OCI-LY1 (cell line): ENCODE measurements around the gene TSPAN19.

Source experiments
- H2AFZ ChIP-seq: fragments of 200-600 bp; sonication (generic), shearing (Covaris generic); 2 replicates; pipeline ENCODE4 v1.6.0; 2014; ENCODE audit warnings: antibody characterized with exemption, mild to moderate bottlenecking, low read length
- H3F3A ChIP-seq: fragments of 200-600 bp; sonication (generic), shearing (Covaris generic); 2 replicates; pipeline ENCODE4 v1.6.0; 2014; ENCODE audit warnings: mild to moderate bottlenecking, antibody characterized with exemption, low read length, moderate library complexity; ENCODE audit not compliant: insufficient read depth
- H3K27ac ChIP-seq: fragments of 200-600 bp; sonication (generic); 2 replicates; pipeline ENCODE4 v1.5.1; 2014; ENCODE audit warnings: low read length, mixed run types, mild to moderate bottlenecking, low read depth; ENCODE audit not compliant: poor library complexity, severe bottlenecking
- H3K27me3 ChIP-seq: fragments of 200-600 bp; sonication (generic); 2 replicates; pipeline ENCODE4 v1.6.0; 2014; ENCODE audit warnings: antibody characterized with exemption, mild to moderate bottlenecking, low read length, moderate library complexity; ENCODE audit not compliant: insufficient read depth
- H3K36me3 ChIP-seq: fragments of 200-600 bp; sonication (generic); 2 replicates; pipeline ENCODE4 v1.6.1; 2014; ENCODE audit warnings: mild to moderate bottlenecking, antibody characterized with exemption, low read length, moderate library complexity, mixed read lengths; ENCODE audit not compliant: insufficient read depth
- H3K4me1 ChIP-seq: fragments of 200-600 bp; sonication (generic); 2 replicates; pipeline ENCODE4 v1.5.1; 2014; ENCODE audit warnings: mild to moderate bottlenecking, low read length, moderate library complexity; ENCODE audit not compliant: insufficient read depth, severe bottlenecking
- H3K4me2 ChIP-seq: fragments of 200-600 bp; sonication (generic), shearing (Covaris generic); 2 replicates; pipeline ENCODE4 v1.6.1; 2014; ENCODE audit warnings: low read length
- H3K4me3 ChIP-seq: fragments of 200-600 bp; sonication (generic); 2 replicates; pipeline ENCODE4 v1.5.1; 2014; ENCODE audit warnings: low read length, low read depth, mild to moderate bottlenecking, mixed read lengths; ENCODE audit not compliant: poor library complexity, severe bottlenecking
- H3K79me2 ChIP-seq: fragments of 200-600 bp; shearing (Covaris generic); 2 replicates; pipeline ENCODE4 v1.6.1; 2016; ENCODE audit warnings: mixed run types, low read length, mixed read lengths; ENCODE audit not compliant: insufficient read depth
- H3K9ac ChIP-seq: fragments of 200-600 bp; sonication (generic), shearing (Covaris generic); 2 replicates; pipeline ENCODE4 v1.6.1; 2014; ENCODE audit warnings: mild to moderate bottlenecking, low read length, mixed read lengths
- H3K9me2 ChIP-seq: fragments of 200-600 bp; sonication (generic), shearing (Covaris generic); 2 replicates; pipeline ENCODE4 v1.6.1; 2014; ENCODE audit warnings: low read depth, mild to moderate bottlenecking, low read length, mixed read lengths
- H3K9me3 ChIP-seq: fragments of 200-600 bp; shearing (Covaris generic); 2 replicates; pipeline ENCODE4 v1.6.1; 2014; ENCODE audit warnings: low read length, mixed read lengths
- H4K20me1 ChIP-seq: fragments of 200-600 bp; sonication (generic), shearing (Covaris generic); 2 replicates; pipeline ENCODE4 v1.6.0; 2016; ENCODE audit warnings: mild to moderate bottlenecking, low read length; ENCODE audit not compliant: insufficient read depth
- EZH2 ChIP-seq: fragments of 200-600 bp; sonication (generic), shearing (Covaris generic); IDR thresholded peaks from 2 replicates; pipeline ENCODE4 v1.8.0; 2017; ENCODE audit warnings: borderline replicate concordance, mixed run types, mild to moderate bottlenecking, antibody characterized with exemption, low read length, moderate library complexity, mixed read lengths
- TF ChIP-seq, protein P1 (sequence below): fragments of 200-600 bp; sonication (generic), shearing (Covaris generic); IDR thresholded peaks from 2 replicates; pipeline ENCODE4 v1.5.1; 2017; ENCODE audit warnings: mild to moderate bottlenecking, antibody characterized with exemption, low read length, moderate library complexity, mixed read lengths

Gene TSPAN19

DNA sequence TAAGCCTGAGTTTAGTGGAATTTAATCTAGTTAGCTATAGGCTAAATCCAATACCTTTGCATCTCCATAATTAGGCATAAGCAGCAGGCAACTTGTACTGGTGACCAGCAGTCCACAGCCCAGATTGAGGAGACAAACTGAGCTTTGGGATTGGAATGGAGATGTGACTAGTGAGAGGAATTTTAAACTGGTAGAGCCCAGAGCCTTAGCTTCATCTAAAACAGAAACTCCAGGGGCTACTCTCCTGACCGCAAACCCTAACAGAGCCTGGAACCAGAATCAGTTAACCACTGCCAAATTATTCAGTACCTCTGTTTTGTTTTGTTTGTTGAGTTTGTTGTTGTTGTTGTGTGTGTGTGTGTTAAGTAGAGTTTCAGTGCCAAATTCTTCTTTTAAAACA, 53.2 kb downstream of the TSPAN19 start:
- H4K20me1 ChIP-seq = no peaks in the 10 kb centered on the region
- H3K4me1 ChIP-seq = no peaks in the 10 kb centered on the region

GRCh38 chr12:84978921-84979320, 57.2 kb downstream of the TSPAN19 start:
- no peaks in the 10 kb centered on the region for H3F3A ChIP-seq
- no peaks in the 10 kb centered on the region for H3K9me2 ChIP-seq
- no peaks in the 10 kb centered on the region for H3K9me3 ChIP-seq
- H3K79me2 ChIP-seq = no peaks in the 10 kb centered on the region
- no peak overlapping the region for H3K9ac ChIP-seq
- no peaks in the 10 kb centered on the region for H3K27me3 ChIP-seq
- no peak overlapping the region for H2AFZ ChIP-seq
- TF ChIP-seq EZH2 = no peak
- TF ChIP-seq, protein P1, sequence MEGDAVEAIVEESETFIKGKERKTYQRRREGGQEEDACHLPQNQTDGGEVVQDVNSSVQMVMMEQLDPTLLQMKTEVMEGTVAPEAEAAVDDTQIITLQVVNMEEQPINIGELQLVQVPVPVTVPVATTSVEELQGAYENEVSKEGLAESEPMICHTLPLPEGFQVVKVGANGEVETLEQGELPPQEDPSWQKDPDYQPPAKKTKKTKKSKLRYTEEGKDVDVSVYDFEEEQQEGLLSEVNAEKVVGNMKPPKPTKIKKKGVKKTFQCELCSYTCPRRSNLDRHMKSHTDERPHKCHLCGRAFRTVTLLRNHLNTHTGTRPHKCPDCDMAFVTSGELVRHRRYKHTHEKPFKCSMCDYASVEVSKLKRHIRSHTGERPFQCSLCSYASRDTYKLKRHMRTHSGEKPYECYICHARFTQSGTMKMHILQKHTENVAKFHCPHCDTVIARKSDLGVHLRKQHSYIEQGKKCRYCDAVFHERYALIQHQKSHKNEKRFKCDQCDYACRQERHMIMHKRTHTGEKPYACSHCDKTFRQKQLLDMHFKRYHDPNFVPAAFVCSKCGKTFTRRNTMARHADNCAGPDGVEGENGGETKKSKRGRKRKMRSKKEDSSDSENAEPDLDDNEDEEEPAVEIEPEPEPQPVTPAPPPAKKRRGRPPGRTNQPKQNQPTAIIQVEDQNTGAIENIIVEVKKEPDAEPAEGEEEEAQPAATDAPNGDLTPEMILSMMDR = no peak
- no peaks in the 10 kb centered on the region for H3K4me1 ChIP-seq
- no peak overlapping the region for H3K27ac ChIP-seq
- H3K4me2 ChIP-seq = no peak overlapping the region
- H4K20me1 ChIP-seq = no peaks in the 10 kb centered on the region
- no peak overlapping the region for H3K4me3 ChIP-seq
- no peaks in the 10 kb centered on the region for H3K36me3 ChIP-seq

More for the DNA sequence above, 53.2 kb downstream of the TSPAN19 start:
- H3K79me2 ChIP-seq = no peaks in the 10 kb centered on the region
- TF ChIP-seq EZH2 = no peak
- TF ChIP-seq, protein P1 = no peak
- no peak overlapping the region for H3K27ac ChIP-seq
- H3K36me3 ChIP-seq = no peaks in the 10 kb centered on the region
- no peak overlapping the region for H3K9ac ChIP-seq
- no peak overlapping the region for H3K4me2 ChIP-seq
- H3F3A ChIP-seq = no peaks in the 10 kb centered on the region
- no peaks in the 10 kb centered on the region for H3K27me3 ChIP-seq
- no peaks in the 10 kb centered on the region for H3K9me2 ChIP-seq
- H2AFZ ChIP-seq = no peak overlapping the region
- no peaks in the 10 kb centered on the region for H3K9me3 ChIP-seq
- H3K4me3 ChIP-seq = no peak overlapping the region

GRCh38 chr12:84976133-84976532, 59.9 kb downstream of the TSPAN19 start:
- Histone ChIP-seq H3K4me2 (no peak overlapping the region), H3K9me2 (no peaks in the 10 kb centered on the region), H3K36me3 (no peaks in the 10 kb centered on the region), H3K79me2 (no peaks in the 10 kb centered on the region), H3K4me3 (no peak overlapping the region), H2AFZ (no peak overlapping the region), H3K9me3 (no peaks in the 10 kb centered on the region), H3K4me1 (no peaks in the 10 kb centered on the region), H3K27ac (no peak overlapping the region), H3F3A (no peaks in the 10 kb centered on the region), H3K27me3 (no peaks in the 10 kb centered on the region), H4K20me1 (no peaks in the 10 kb centered on the region), H3K9ac (no peak overlapping the region)
- TF ChIP-seq, protein P1 = no peak
- TF ChIP-seq EZH2 = no peak
